ENCODE data around the gene SYT11.
"Not testable (repeated sequence)": the region's sequence is repeated elsewhere in the genome, so short reads cannot be mapped to it uniquely, and the experiment has no call there.

Gene SYT11

GRCh38 chr1:155861896-155862295 lies 2.5 kb downstream of the SYT11 start:
- no peak for DNase-seq

GRCh38 chr1:155864393-155864792 lies 5.0 kb downstream of the SYT11 start:
- no peak for DNase-seq

GRCh38 chr1:155867766-155868165 lies 8.4 kb downstream of the SYT11 start:
- DNase-seq, result no peak

- no peak for DNase-seq
Measured at GRCh38 chr1:155871390-155871789, 12.0 kb downstream of the SYT11 start.

GRCh38 chr1:155872527-155872926 lies 13.2 kb downstream of the SYT11 start:
- no peak for DNase-seq

- no peak for DNase-seq
Measured at GRCh38 chr1:155873860-155874259, 14.5 kb downstream of the SYT11 start.

- no peak for DNase-seq
Measured at GRCh38 chr1:155877945-155878344, 18.6 kb downstream of the SYT11 start.

- DNase-seq, result no peak
Measured at GRCh38 chr1:155880251-155880650, 20.9 kb downstream of the SYT11 start.

GRCh38 chr1:155880950-155881349 lies 21.6 kb downstream of the SYT11 start:
- DNase-seq, result no peak

GRCh38 chr1:155882235-155882634 lies 22.9 kb downstream of the SYT11 start:
- no peak for DNase-seq

GRCh38 chr1:155882766-155883165 lies 23.4 kb downstream of the SYT11 start:
- no peak for DNase-seq

- no peak for DNase-seq
Measured at GRCh38 chr1:155884031-155884960, 24.9 kb downstream of the SYT11 start.

GRCh38 chr1:155884982-155885381 lies 25.6 kb downstream of the SYT11 start:
- no peak for DNase-seq

GRCh38 chr1:155888481-155888880 lies 29.1 kb downstream of the SYT11 start:
- DNase-seq, result no peak

GRCh38 chr1:155889566-155889965 lies 30.2 kb downstream of the SYT11 start:
- DNase-seq, result no peak

- no peak for DNase-seq
Measured at GRCh38 chr1:155890251-155890650, 30.9 kb downstream of the SYT11 start.

- DNase-seq, result no peak
Measured at GRCh38 chr1:155892796-155893195, 33.4 kb downstream of the SYT11 start.

GRCh38 chr1:155893389-155894142 lies 34.2 kb downstream of the SYT11 start:
- DNase-seq, result no peak

GRCh38 chr1:155895617-155896016 lies 36.2 kb downstream of the SYT11 start:
- DNase-seq, result not testable (repeated sequence)

- DNase-seq, result not testable (repeated sequence)
Measured at GRCh38 chr1:155896476-155896875, 37.1 kb downstream of the SYT11 start.

GRCh38 chr1:155897746-155898145 lies 38.4 kb downstream of the SYT11 start:
- DNase-seq, result no peak

- DNase-seq, result no peak
Measured at GRCh38 chr1:155898888-155899287, 39.5 kb downstream of the SYT11 start.

- DNase-seq, result no peak
Measured at GRCh38 chr1:155899683-155900082, 40.3 kb downstream of the SYT11 start.

GRCh38 chr1:155900161-155900560 lies 40.8 kb downstream of the SYT11 start:
- DNase-seq, result no peak
